ENCODE measurements around the gene LRMDA.

DNA sequence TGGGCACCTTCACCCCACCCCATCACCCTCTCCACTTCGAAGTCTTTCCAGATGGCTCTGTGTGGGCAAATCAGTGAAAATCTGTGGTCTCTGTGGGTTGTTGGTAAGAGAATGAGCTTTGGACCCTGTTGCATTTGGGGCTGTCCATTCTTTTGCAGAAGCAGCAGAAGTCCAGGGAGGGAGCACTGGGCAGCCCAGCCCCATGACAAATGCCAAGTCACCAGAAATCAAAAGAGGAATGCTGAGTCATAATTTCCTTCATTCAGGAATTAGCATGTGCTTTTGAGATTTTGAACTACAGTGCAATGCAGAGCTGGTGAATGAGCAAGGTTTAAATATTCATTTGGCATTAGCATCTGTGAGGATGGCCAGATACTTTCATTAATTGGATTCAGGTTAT, 556.2 kb downstream of the LRMDA start:
- TF ChIP-seq, protein P1, sequence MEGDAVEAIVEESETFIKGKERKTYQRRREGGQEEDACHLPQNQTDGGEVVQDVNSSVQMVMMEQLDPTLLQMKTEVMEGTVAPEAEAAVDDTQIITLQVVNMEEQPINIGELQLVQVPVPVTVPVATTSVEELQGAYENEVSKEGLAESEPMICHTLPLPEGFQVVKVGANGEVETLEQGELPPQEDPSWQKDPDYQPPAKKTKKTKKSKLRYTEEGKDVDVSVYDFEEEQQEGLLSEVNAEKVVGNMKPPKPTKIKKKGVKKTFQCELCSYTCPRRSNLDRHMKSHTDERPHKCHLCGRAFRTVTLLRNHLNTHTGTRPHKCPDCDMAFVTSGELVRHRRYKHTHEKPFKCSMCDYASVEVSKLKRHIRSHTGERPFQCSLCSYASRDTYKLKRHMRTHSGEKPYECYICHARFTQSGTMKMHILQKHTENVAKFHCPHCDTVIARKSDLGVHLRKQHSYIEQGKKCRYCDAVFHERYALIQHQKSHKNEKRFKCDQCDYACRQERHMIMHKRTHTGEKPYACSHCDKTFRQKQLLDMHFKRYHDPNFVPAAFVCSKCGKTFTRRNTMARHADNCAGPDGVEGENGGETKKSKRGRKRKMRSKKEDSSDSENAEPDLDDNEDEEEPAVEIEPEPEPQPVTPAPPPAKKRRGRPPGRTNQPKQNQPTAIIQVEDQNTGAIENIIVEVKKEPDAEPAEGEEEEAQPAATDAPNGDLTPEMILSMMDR (conservative IDR thresholded peaks at IDR 0.05; ENCODE audit: low read length): no peak
- TF ChIP-seq EZH2phosphoT487 (IDR thresholded peaks at IDR 0.05; ENCODE audit: borderline replicate concordance): no peak

Data from Loucy (cell line).